Measurements from ENCODE around the gene SND1.

GRCh38 chr7:127946847-127947246, 294.9 kb downstream of the SND1 start:
- TF ChIP-seq EGR1 (IDR thresholded peaks at IDR 0.05) = no peak
- TF ChIP-seq TEAD4 (IDR thresholded peaks at IDR 0.05) = no peak
- no peak for TF ChIP-seq REST (IDR thresholded peaks at IDR 0.05; ENCODE audit: low read depth)
- no peak for TF ChIP-seq RAD21 (IDR thresholded peaks at IDR 0.05; ENCODE audit: low read depth)
- no peak for TF ChIP-seq MAX (IDR thresholded peaks at IDR 0.05)

All from Ishikawa (cell line).